Caco-2 (cell line): ENCODE data around the gene ACIN1. TPM values are rescaled to one million over a fixed set of nuclear protein-coding genes. Genes with fewer than 3 reads are reported as not detected.

ENCODE experiments used
- BruUV-seq: library from RNA; stranded (reverse); fragments of 400-500 nt; replicated peaks from 2 replicates; lab custom pipeline; 2021; lab: Mats Ljungman, UMichigan
- CTCF ChIA-PET: fragments of 300-600 bp; sonication (Branson Sonifier 250); formaldehyde crosslinking; loops from one replicate; lab custom pipeline; 2022; ENCODE audit warnings: antibody characterized with exemption; lab: Charles Lee
- POLR2A ChIA-PET: fragments of 300-600 bp; sonication (Branson Sonifier 250); formaldehyde crosslinking; loops from one replicate; lab custom pipeline; 2022; ENCODE audit warnings: antibody characterized with exemption; lab: Charles Lee
- DNase-seq, 2 experiments: peaks; one replicate each; pipeline versions ENCODE4 v3.0.0 to v3.0.0-alpha.2; 2020 to 2022
- H3K27me3 ChIP-seq: replicated peaks from 2 replicates; pipeline ENCODE4 v1.6.0; 2011; ENCODE audit warnings: low read length; ENCODE audit not compliant: control insufficient read depth, insufficient read depth
- H3K36me3 ChIP-seq: 2 replicates; pipeline ENCODE4 v1.5.1; 2011; ENCODE audit warnings: low read length; ENCODE audit not compliant: control insufficient read depth, insufficient read depth
- H3K4me1 ChIP-seq: fragments of 250-450 bp; sonication (Bioruptor Pico); 2 replicates; pipeline ENCODE4 v1.5.1; 2020; ENCODE audit warnings: mild to moderate bottlenecking
- H3K4me3 ChIP-seq: 2 replicates; pipeline ENCODE4 v1.5.1; 2011; ENCODE audit warnings: low read depth, mild to moderate bottlenecking, control low read depth, low read length
- H3K9me3 ChIP-seq: fragments of 250-450 bp; sonication (Bioruptor Pico); 2 replicates; pipeline ENCODE4 v1.5.1; 2020; ENCODE audit warnings: mild to moderate bottlenecking, moderate library complexity
- H3K27ac Mint-ChIP-seq: one replicate; pipeline ENCODE4 v1.8.0; 2022; ENCODE audit warnings: mixed read lengths; ENCODE audit not compliant: unreplicated experiment
- H3K27me3 Mint-ChIP-seq: one replicate; pipeline ENCODE4 v1.8.0; 2022; ENCODE audit warnings: mixed read lengths; ENCODE audit not compliant: insufficient read depth, unreplicated experiment
- H3K36me3 Mint-ChIP-seq: one replicate; pipeline ENCODE4 v1.8.0; 2022; ENCODE audit warnings: mild to moderate bottlenecking, mixed read lengths; ENCODE audit not compliant: insufficient read depth, unreplicated experiment
- H3K4me1 Mint-ChIP-seq: one replicate; pipeline ENCODE4 v1.8.0; 2022; ENCODE audit warnings: low read depth, mixed read lengths; ENCODE audit not compliant: unreplicated experiment
- H3K4me3 Mint-ChIP-seq: one replicate; pipeline ENCODE4 v1.8.0; 2022; ENCODE audit warnings: mild to moderate bottlenecking, moderate library complexity, mixed read lengths; ENCODE audit not compliant: unreplicated experiment
- H3K9me3 Mint-ChIP-seq: one replicate; pipeline ENCODE4 v1.8.0; 2022; ENCODE audit warnings: mixed read lengths; ENCODE audit not compliant: unreplicated experiment
- CTCF ChIP-seq, 2 experiments: fragments of 200-600 bp in 1 of 2; IDR thresholded peaks; 1 replicate in 1 of 2; 2 replicates in 1 of 2; pipeline versions ENCODE4 v1.5.1 to v1.8.0; 2011 to 2022; ENCODE audit warnings: antibody characterized with exemption in 1 of 2, control low read depth in 1 of 2, inconsistent platforms in 1 of 2, low read depth in 1 of 2, low read length in 1 of 2, mild to moderate bottlenecking in 1 of 2, moderate library complexity in 1 of 2; ENCODE audit not compliant: insufficient read depth in 1 of 2, severe bottlenecking in 1 of 2, unreplicated experiment in 1 of 2
- intact Hi-C: fragments of 100-400 bp; cut with micrococcal nuclease; formaldehyde crosslinking; loops from one replicate; pipeline ENCODE4 v1.10.0; 2022; ENCODE audit not compliant: unreplicated experiment
- total RNA-seq: library from RNA; stranded (reverse); gene quantifications from 2 replicates; pipeline ENCODE4 v1.2.3, GENCODE V29; 2022

ACIN1 gene
- total RNA-seq, 1 experiment from 2014 or later, result 193 TPM

- intact Hi-C loops, result loop anchor here (2.0 kb wide), 1 partner anchor 119 kb away; no protein-coding TSS in a partner anchor
- H3K27me3 Mint-ChIP-seq, result no peaks in the 10 kb centered on the region
- peaks cover 38% of the 10 kb centered on the region for H3K4me1 Mint-ChIP-seq
- peaks cover 90% of the 10 kb centered on the region for H3K36me3 Mint-ChIP-seq
- peak overlapping the region; percentile 60 for H3K27ac Mint-ChIP-seq
- Histone ChIP-seq H3K4me1 (peaks cover 17% of the 10 kb centered on the region), H3K4me3 (no peak overlapping the region), H3K36me3 (peaks cover 9% of the 10 kb centered on the region), H3K9me3 (no peaks in the 10 kb centered on the region), H3K27me3 (no peaks in the 10 kb centered on the region)
- TF ChIP-seq CTCF (IDR thresholded peaks at IDR 0.05; ENCODE audit: insufficient read depth in 1 of 2, low read depth in 1 of 2, low read length in 1 of 2, severe bottlenecking in 1 of 2, unreplicated experiment in 1 of 2), result no peak
- ChIA-PET POLR2A (interaction anchor here (1.1 to 1.6 kb wide), 3 partner anchors 10 to 61 kb away, joined by 3 to 23 read pairs (median 12); partner anchors contain the start of genes ACIN1 and C14orf119), CTCF (interaction anchor here (0.6 to 2.0 kb wide), 39 partner anchors 9 to 1047 kb away, joined by 3 to 110 read pairs (median 5); partner anchors contain the start of genes ACIN1, C14orf119, CDH24 and CEBPE)
- H3K9me3 Mint-ChIP-seq, result no peaks in the 10 kb centered on the region
- no peak overlapping the region for H3K4me3 Mint-ChIP-seq
- BruUV-seq, result no TSS peak
- no peak for DNase-seq
These were observed 26.8 kb downstream of the ACIN1 start for GRCh38 chr14:23067847-23068788.

GRCh38 chr14:23066855-23067744, 27.8 kb downstream of the ACIN1 start:
- Mint-ChIP-seq H3K27ac (no peak overlapping the region), H3K27me3 (no peaks in the 10 kb centered on the region), H3K9me3 (no peaks in the 10 kb centered on the region), H3K4me1 (peaks cover 42% of the 10 kb centered on the region), H3K36me3 (peaks cover 92% of the 10 kb centered on the region), H3K4me3 (no peak overlapping the region)
- intact Hi-C loops, result no loop called here
- no peak overlapping the region for H3K4me3 ChIP-seq
- BruUV-seq, result no TSS peak
- TF ChIP-seq CTCF (IDR thresholded peaks at IDR 0.05; ENCODE audit: insufficient read depth in 1 of 2, low read depth in 1 of 2, low read length in 1 of 2, severe bottlenecking in 1 of 2, unreplicated experiment in 1 of 2), result no peak
- no peak for DNase-seq
- no peaks in the 10 kb centered on the region for H3K27me3 ChIP-seq
- CTCF ChIA-PET, result interaction anchor here (2.0 kb wide), 1 partner anchor 8 kb away, joined by 48 read pairs; the partner anchor contains the start of gene CDH24
- no peaks in the 10 kb centered on the region for H3K9me3 ChIP-seq
- H3K36me3 ChIP-seq, result peaks cover 11% of the 10 kb centered on the region
- H3K4me1 ChIP-seq, result peaks cover 21% of the 10 kb centered on the region
- POLR2A ChIA-PET, result no interaction called here

GRCh38 chr14:23066368-23066767, 28.6 kb downstream of the ACIN1 start:
- Histone ChIP-seq H3K4me3 (no peak overlapping the region), H3K27me3 (no peaks in the 10 kb centered on the region), H3K9me3 (no peaks in the 10 kb centered on the region), H3K36me3 (peaks cover 11% of the 10 kb centered on the region), H3K4me1 (peaks cover 16% of the 10 kb centered on the region)
- no peaks in the 10 kb centered on the region for H3K27me3 Mint-ChIP-seq
- POLR2A ChIA-PET, result no interaction called here
- no peak overlapping the region for H3K4me3 Mint-ChIP-seq
- no peak overlapping the region for H3K27ac Mint-ChIP-seq
- no peak for DNase-seq
- intact Hi-C loops, result no loop called here
- BruUV-seq, result no TSS peak
- peaks cover 34% of the 10 kb centered on the region for H3K4me1 Mint-ChIP-seq
- H3K36me3 Mint-ChIP-seq, result peaks cover 92% of the 10 kb centered on the region
- no peak for TF ChIP-seq CTCF (IDR thresholded peaks at IDR 0.05; ENCODE audit: insufficient read depth in 1 of 2, low read depth in 1 of 2, low read length in 1 of 2, severe bottlenecking in 1 of 2, unreplicated experiment in 1 of 2)
- no peaks in the 10 kb centered on the region for H3K9me3 Mint-ChIP-seq
- CTCF ChIA-PET, result no interaction called here
